ENCODE data around the gene HDC. TPM values are rescaled to one million over a fixed set of nuclear protein-coding genes. Genes with fewer than 3 reads are reported as not detected.

Gene HDC
- total and polyA plus RNA-seq, 10 of the 15 experiments (the other 5 are each of a cell fraction or from before 2014, with no cell fraction given) = not detected

- Histone ChIP-seq H4K20me1 (ENCODE audit: control insufficient read depth, insufficient read depth) (no peaks in the 10 kb centered on the region), H3K27ac (ENCODE audit: control insufficient read depth, insufficient read depth) (no peak overlapping the region), H3K4me3 (no peak overlapping the region), H3K9ac (ENCODE audit: control insufficient read depth, insufficient read depth, low read length) (no peak overlapping the region), H3K27me3 (replicated peaks in 1 of 2; ENCODE audit: control insufficient read depth in 2 of 2, insufficient read depth in 2 of 2, low read length in 1 of 2) (no peaks in the 10 kb centered on the region), H3K36me3 (ENCODE audit: control insufficient read depth in 2 of 2, insufficient read depth in 2 of 2, low read length in 1 of 2) (no peaks in the 10 kb centered on the region; a peak in 1 of 4 replicates), H3K4me1 (ENCODE audit: control insufficient read depth, insufficient read depth, low read length) (no peaks in the 10 kb centered on the region), H3K79me2 (ENCODE audit: control insufficient read depth, insufficient read depth, low read length) (no peaks in the 10 kb centered on the region), H3K9me3 (replicated peaks; ENCODE audit: control insufficient read depth, insufficient read depth, low read length) (no peaks in the 10 kb centered on the region), H2AFZ (ENCODE audit: control insufficient read depth, low read depth, low read length) (no peak overlapping the region), H3K4me2 (ENCODE audit: control insufficient read depth, insufficient read depth) (no peak overlapping the region)
- ATAC-seq = no peak
- no peak for DNase-seq (ENCODE audit: low read depth, low spot score)
- 99% methylated on average over 4 of the region's 4 CpGs for WGBS (ENCODE audit: insufficient coverage, insufficient replicate concordance, low lambda C conversion rate, missing lambda C conversion rate)
- SMC1A ChIA-PET (ENCODE audit: uncharacterized antibody, unreplicated experiment) = interaction anchor here (0.7 to 2.1 kb wide), 6 partner anchors 9 to 250 kb away, joined by 3 to 5 read pairs (median 3); partner anchors contain the start of gene HDC
- intact Hi-C loops (cut with micrococcal nuclease; ENCODE audit: unreplicated experiment) (no loop called here), in situ Hi-C loops (cut with MboI) (no loop called here)
- RAD21 ChIA-PET (ENCODE audit: unreplicated experiment) = no interaction called here
- BruUV-seq (replicated peaks) = no TSS peak
- CTCF ChIA-PET = interaction anchor here (1.0 kb wide), 1 partner anchor 10 kb away, joined by 4 read pairs; no protein-coding TSS in a partner anchor
- POLR2A ChIA-PET = interaction anchor here (0.7 kb wide), 1 partner anchor 216 kb away, joined by 3 read pairs; no protein-coding TSS in a partner anchor
- FAIRE-seq = no peak
- TF ChIP-seq PML (IDR thresholded peaks at IDR 0.05; ENCODE audit: low read length) (no peak), SMAD1 (IDR thresholded peaks at IDR 0.05; ENCODE audit: low read depth, partially characterized antibody) (no peak), ESRRA (IDR thresholded peaks at IDR 0.05; ENCODE audit: low read length) (no peak), RAD21 (IDR thresholded peaks at IDR 0.05; ENCODE audit: insufficient read depth, low read depth, low read length) (no peak), CHD2 (IDR thresholded peaks at IDR 0.05; ENCODE audit: borderline replicate concordance, low read depth, low read length) (no peak), SIN3A (IDR thresholded peaks at IDR 0.05; ENCODE audit: low read depth, low read length) (no peak), IRF3 (IDR thresholded peaks at IDR 0.05) (no peak), PAX5 (IDR thresholded peaks at IDR 0.05; ENCODE audit: borderline replicate concordance, low read depth, low read length) (no peak), DPF2 (IDR thresholded peaks at IDR 0.05) (no peak), ATF3 (IDR thresholded peaks at IDR 0.05; ENCODE audit: borderline replicate concordance, extremely low read depth, low read depth, low read length) (no peak), ELK1 (IDR thresholded peaks at IDR 0.05; ENCODE audit: low read depth, low read length) (no peak), ZSCAN29 (IDR thresholded peaks at IDR 0.05) (no peak), GATAD2B (conservative IDR thresholded peaks at IDR 0.05; ENCODE audit: low read depth) (no peak), NKRF (conservative IDR thresholded peaks at IDR 0.05) (no peak)
- TF ChIP-seq, protein P1, sequence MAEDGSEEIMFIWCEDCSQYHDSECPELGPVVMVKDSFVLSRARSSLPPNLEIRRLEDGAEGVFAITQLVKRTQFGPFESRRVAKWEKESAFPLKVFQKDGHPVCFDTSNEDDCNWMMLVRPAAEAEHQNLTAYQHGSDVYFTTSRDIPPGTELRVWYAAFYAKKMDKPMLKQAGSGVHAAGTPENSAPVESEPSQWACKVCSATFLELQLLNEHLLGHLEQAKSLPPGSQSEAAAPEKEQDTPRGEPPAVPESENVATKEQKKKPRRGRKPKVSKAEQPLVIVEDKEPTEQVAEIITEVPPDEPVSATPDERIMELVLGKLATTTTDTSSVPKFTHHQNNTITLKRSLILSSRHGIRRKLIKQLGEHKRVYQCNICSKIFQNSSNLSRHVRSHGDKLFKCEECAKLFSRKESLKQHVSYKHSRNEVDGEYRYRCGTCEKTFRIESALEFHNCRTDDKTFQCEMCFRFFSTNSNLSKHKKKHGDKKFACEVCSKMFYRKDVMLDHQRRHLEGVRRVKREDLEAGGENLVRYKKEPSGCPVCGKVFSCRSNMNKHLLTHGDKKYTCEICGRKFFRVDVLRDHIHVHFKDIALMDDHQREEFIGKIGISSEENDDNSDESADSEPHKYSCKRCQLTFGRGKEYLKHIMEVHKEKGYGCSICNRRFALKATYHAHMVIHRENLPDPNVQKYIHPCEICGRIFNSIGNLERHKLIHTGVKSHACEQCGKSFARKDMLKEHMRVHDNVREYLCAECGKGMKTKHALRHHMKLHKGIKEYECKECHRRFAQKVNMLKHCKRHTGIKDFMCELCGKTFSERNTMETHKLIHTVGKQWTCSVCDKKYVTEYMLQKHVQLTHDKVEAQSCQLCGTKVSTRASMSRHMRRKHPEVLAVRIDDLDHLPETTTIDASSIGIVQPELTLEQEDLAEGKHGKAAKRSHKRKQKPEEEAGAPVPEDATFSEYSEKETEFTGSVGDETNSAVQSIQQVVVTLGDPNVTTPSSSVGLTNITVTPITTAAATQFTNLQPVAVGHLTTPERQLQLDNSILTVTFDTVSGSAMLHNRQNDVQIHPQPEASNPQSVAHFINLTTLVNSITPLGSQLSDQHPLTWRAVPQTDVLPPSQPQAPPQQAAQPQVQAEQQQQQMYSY (CRISPR knock-in tag; IDR thresholded peaks at IDR 0.05) = no peak
Measured at GRCh38 chr15:50278496-50278895, 13.0 kb upstream of the HDC start.
